Kidney (tissue), 14 donors: ENCODE measurements around the gene RNF123. TPM values are rescaled to one million over a fixed set of nuclear protein-coding genes. Genes with fewer than 3 reads are reported as not detected.

ENCODE experiments used
- DNase-seq, 5 donors: peaks; one replicate each; pipeline ENCODE4 v3.0.0-alpha.2; 2013 to 2020
- FAIRE-seq: peaks from 2 replicates; lab custom pipeline; 2012; peaks lifted over from hg19 to GRCh38; lab: Jason Lieb, UNC
- H3K27ac ChIP-seq, 2 donors: one replicate each; pipeline ENCODE4 v1.7.0; 2013; ENCODE audit warnings: low read depth in 2 of 2, low read length in 2 of 2, inconsistent platforms in 1 of 2
- H3K27me3 ChIP-seq: one replicate; pipeline ENCODE4 v1.7.1; 2013; ENCODE audit warnings: low read length, inconsistent platforms; ENCODE audit not compliant: control insufficient read depth, insufficient read depth
- H3K36me3 ChIP-seq, 3 donors: one replicate each; pipeline versions ENCODE4 v1.7.0 to v1.7.1; 2013; ENCODE audit warnings: low read length in 3 of 3, control low read depth in 1 of 3, inconsistent platforms in 1 of 3; ENCODE audit not compliant: insufficient read depth in 3 of 3, control insufficient read depth in 2 of 3
- H3K4me1 ChIP-seq, 3 donors: one replicate each; pipeline versions ENCODE4 v1.7.0 to v1.7.1; 2013; ENCODE audit warnings: low read length in 3 of 3, inconsistent platforms in 1 of 3, low read depth in 1 of 3; ENCODE audit not compliant: control insufficient read depth in 2 of 3, insufficient read depth in 2 of 3
- H3K4me3 ChIP-seq, 3 donors: one replicate each; pipeline versions ENCODE4 v1.7.0 to v1.8.1; 2013; ENCODE audit warnings: low read length in 3 of 3, control low read depth in 1 of 3, inconsistent platforms in 1 of 3
- H3K9ac ChIP-seq, 3 donors: one replicate each; pipeline versions ENCODE4 v1.7.0 to v1.7.1; 2013; ENCODE audit warnings: low read length in 3 of 3, control low read depth in 1 of 3, inconsistent platforms in 1 of 3
- H3K9me3 ChIP-seq, 3 donors: one replicate each; pipeline versions ENCODE4 v1.7.0 to v1.7.1; 2013; ENCODE audit warnings: low read length in 3 of 3, control low read depth in 1 of 3, inconsistent platforms in 1 of 3; ENCODE audit not compliant: control insufficient read depth in 2 of 3, insufficient read depth in 1 of 3
- intact Hi-C: fragments of 100-400 bp; cut with DNase I; formaldehyde crosslinking; loops from one replicate; pipeline ENCODE4 v1.11.1; 2022
- polyA plus RNA-seq: library from polyadenylated mRNA; stranded (reverse); fragments of 350-450 nt; fragmentation: Illumina TruSeq; extraction: RNeasy Lipid Tissue Mini Kit (QIAGEN cat#74804); gene quantifications from one replicate; pipeline ENCODE4 v1.2.3, GENCODE V29; 2014; ENCODE audit warnings: low read depth, low replicate concordance; ENCODE audit not compliant: insufficient read depth
- total RNA-seq: library from RNA; stranded (reverse); fragmentation: NEBNext Ultra II Directional; extraction: Animal tissue kit (Norgen Biotek cat#: 25700); gene quantifications from one replicate; pipeline ENCODE4 v1.2.1, GENCODE V29; 2021
- TF ChIP-seq, protein P1 (sequence below): IDR thresholded peaks from 3 replicates; pipeline ENCODE4 v1.5.1; 2012; ENCODE audit warnings: mild to moderate bottlenecking, moderate library complexity, borderline replicate concordance; ENCODE audit not compliant: insufficient read depth; ENCODE audit errors: extremely low read depth
- donor health status: control.
- donor health status: control.
- donor health status: control.
- donor health status: control.
- donor health status: control.
- donor health status: DM: yes; HTN: yes; CAD: no.
- donor health status: Normal renal cell carcinoma (clear cell type).

The RNF123 gene
- total and polyA plus RNA-seq, 2 donors from 2014 or later: 41.7 to 43.7 TPM

DNA sequence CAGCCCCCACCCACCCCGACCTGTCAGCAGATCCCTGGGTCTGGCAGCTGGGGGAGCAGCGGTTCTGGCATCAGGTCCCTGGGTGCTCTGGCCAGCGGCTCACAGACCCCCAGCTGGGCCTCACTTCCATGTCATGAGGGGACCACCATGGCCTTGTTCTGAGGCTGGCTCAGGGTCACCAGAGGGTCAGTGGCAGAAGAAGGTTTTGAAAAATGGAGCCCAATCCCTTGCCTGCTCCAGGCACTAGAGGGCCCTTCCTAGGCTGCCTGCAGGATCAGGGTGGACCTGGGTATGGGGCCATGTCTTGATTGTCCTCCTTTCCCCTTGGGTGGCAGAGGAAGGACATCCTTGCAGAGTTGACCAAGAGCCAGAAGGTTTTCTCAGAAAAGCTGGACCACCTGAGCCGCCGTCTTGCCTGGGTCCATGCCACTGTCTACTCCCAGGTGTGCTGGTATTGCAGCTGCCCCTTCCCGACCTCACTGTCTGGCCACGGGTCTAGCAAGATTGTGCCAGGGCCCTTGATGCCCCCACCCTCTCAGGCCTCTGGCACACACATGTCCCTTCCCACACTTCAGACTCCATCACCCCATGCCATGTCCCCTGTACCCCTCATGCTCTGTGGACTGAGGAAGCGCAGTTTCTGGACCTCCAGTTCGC, 17.2 kb downstream of the RNF123 start:
- no peak overlapping the region for H3K9ac ChIP-seq
- no peaks in the 10 kb centered on the region for H3K4me1 ChIP-seq
- H3K27ac ChIP-seq: no peak overlapping the region
- H3K4me3 ChIP-seq: no peak overlapping the region
- no peaks in the 10 kb centered on the region for H3K27me3 ChIP-seq
- H3K36me3 ChIP-seq: peaks cover 0 to 21% (median 6%) of the 10 kb centered on the region in 3 donors
- DNase-seq (no peak), FAIRE-seq (no peak)
- TF ChIP-seq, protein P1, sequence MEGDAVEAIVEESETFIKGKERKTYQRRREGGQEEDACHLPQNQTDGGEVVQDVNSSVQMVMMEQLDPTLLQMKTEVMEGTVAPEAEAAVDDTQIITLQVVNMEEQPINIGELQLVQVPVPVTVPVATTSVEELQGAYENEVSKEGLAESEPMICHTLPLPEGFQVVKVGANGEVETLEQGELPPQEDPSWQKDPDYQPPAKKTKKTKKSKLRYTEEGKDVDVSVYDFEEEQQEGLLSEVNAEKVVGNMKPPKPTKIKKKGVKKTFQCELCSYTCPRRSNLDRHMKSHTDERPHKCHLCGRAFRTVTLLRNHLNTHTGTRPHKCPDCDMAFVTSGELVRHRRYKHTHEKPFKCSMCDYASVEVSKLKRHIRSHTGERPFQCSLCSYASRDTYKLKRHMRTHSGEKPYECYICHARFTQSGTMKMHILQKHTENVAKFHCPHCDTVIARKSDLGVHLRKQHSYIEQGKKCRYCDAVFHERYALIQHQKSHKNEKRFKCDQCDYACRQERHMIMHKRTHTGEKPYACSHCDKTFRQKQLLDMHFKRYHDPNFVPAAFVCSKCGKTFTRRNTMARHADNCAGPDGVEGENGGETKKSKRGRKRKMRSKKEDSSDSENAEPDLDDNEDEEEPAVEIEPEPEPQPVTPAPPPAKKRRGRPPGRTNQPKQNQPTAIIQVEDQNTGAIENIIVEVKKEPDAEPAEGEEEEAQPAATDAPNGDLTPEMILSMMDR: no peak
- H3K9me3 ChIP-seq: no peaks in the 10 kb centered on the region
- intact Hi-C loops: no loop called here

DNA sequence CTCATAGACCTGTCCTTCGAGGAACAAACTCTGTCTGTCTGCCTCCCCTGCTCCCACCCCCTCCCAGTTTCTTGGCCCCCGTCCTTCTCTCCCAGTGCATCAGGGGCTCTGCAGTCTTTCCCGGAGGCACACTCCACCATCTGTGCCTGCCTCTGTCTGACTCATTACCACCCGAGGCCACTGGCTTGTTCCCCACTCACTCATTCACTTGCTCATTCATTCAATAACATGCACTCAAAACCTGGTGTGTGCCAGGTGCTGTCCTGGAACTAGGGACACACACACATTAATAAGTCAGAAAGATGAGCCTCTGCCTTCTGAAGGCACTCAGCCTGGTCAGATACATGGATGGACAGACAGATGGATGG, 17.7 kb downstream of the RNF123 start:
- Histone ChIP-seq H3K36me3 (peaks cover 0 to 19% (median 6%) of the 10 kb centered on the region in 3 donors), H3K9ac (no peak overlapping the region)
- FAIRE-seq: no peak

DNA sequence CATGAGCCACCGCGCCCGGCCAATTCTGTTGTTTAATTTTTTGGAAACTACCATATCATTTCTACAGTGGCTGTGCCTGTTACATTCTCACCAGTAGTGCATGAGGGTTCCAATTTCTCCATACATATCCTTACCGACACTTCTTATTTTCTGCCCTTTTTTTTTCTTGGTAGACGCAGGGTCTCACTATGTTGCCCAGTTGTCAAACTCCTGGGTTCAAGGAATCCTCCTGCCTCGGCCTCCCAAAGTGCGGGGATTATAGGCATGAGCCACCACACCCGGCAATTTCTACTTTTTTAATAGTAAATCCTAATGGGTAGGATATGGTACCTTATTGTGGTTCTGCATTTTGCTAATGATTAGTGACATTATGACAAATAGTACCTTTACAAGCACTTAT, 20.5 kb downstream of the RNF123 start:
- peaks cover 0 to 17% (median 2%) of the 10 kb centered on the region in 3 donors for H3K36me3 ChIP-seq
- FAIRE-seq (no peak), DNase-seq (no peak)
- H3K4me1 ChIP-seq: no peaks in the 10 kb centered on the region
- H3K9ac ChIP-seq: no peak overlapping the region
- intact Hi-C loops: no loop called here
- H3K27me3 ChIP-seq: no peaks in the 10 kb centered on the region
- no peak overlapping the region for H3K27ac ChIP-seq
- no peak overlapping the region for H3K4me3 ChIP-seq
- H3K9me3 ChIP-seq: no peaks in the 10 kb centered on the region
- TF ChIP-seq, protein P1: no peak

More for the DNA sequence above, 17.7 kb downstream of the RNF123 start:
- Histone ChIP-seq H3K4me1 (no peaks in the 10 kb centered on the region), H3K27ac (no peak overlapping the region), H3K27me3 (no peaks in the 10 kb centered on the region), H3K9me3 (no peaks in the 10 kb centered on the region), H3K4me3 (no peak overlapping the region)
- intact Hi-C loops: no loop called here
- DNase-seq: no peak
- TF ChIP-seq, protein P1: no peak
